ENCODE results near the gene SLC7A6. TPM values are rescaled to one million over a fixed set of nuclear protein-coding genes. Genes with fewer than 3 reads are reported as not detected.
A peak's percentile ranks its signal among the peaks of the same experiment; 100 is the strongest.

The SLC7A6 gene
- total and polyA plus RNA-seq, 2 of the 13 experiments (the other 11 are each of a cell fraction or from before 2014, with no cell fraction given): 35.8 to 70.8 TPM

DNA sequence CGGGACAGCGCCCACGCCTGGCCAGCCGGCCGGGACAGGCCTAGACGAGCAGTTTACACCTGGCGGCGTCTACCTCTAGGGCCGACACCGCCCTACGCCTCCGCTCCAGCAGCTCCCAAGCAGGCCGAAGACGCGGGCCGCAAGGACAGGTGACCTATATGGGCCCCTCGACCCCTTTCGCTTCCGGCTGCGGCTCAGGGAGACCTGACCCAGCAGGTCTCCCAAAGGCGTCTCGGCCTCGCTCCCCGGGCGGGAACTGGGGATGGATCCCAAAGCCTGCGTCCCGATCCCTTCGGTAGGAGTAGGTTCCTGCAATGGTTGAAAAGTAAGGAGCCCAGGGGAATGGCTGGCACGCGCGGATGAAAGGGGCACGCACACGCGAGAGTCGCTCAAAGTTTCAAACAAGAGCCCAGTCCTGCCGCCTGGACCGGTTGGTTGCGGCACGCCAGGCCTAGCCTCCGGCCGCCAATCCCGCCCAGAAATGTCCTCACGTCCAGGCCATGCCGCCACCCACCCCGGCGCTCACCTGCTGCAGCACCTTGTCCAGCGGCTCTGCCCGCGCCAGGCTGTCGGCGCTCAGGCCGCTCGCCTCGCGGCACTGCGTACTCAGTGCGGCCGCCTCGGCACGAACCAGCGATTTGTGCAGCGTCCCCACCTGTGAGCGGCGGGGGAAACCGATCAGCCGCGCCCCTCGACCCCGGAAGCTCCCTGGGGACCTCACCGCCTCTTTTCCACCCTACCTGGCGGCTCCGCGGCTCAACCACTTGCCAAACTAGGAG, 29.0 kb upstream of the SLC7A6 start:
- POLR2A ChIA-PET: interaction anchor here (0.9 to 5.6 kb wide), 26 partner anchors 8 to 319 kb away, joined by 3 to 100 read pairs (median 6); partner anchors contain the start of genes DUS2, LCAT, NFATC3 and PLA2G15
- BruUV-seq (replicated peaks): TSS peak; percentile 59
- Histone ChIP-seq H3K79me2 (ENCODE audit: insufficient read depth, low read length) (peaks cover 29% of the 10 kb centered on the region), H3K4me3 (replicated peaks in 1 of 3; ENCODE audit: insufficient read depth in 1 of 3, low read depth in 2 of 3, low read length in 3 of 3) (peak overlapping the region; percentile 66 to 94 (median 93)), H2AFZ (ENCODE audit: low read length) (no peak overlapping the region), H3K9me3 (ENCODE audit: low read length) (no peaks in the 10 kb centered on the region), H4K20me1 (ENCODE audit: insufficient read depth, low read length) (peaks cover 30% of the 10 kb centered on the region), H3K4me2 (ENCODE audit: low read depth, low read length) (peak overlapping the region; percentile 99), H3K36me3 (replicated peaks in 1 of 2; ENCODE audit: control insufficient read depth in 1 of 2, insufficient read depth in 2 of 2, low read length in 2 of 2) (peaks cover 24 to 30% of the 10 kb centered on the region in 2 experiments), H3K27ac (ENCODE audit: extremely low read length, insufficient read depth, low read length) (peak overlapping the region; percentile 85), H3K4me1 (ENCODE audit: insufficient read depth, low read length) (peaks cover 38% of the 10 kb centered on the region), H3K27me3 (ENCODE audit: control insufficient read depth in 1 of 2, insufficient read depth in 2 of 2, low read length in 2 of 2) (no peaks in the 10 kb centered on the region; a peak in 1 of 5 replicates), H3K9ac (ENCODE audit: insufficient read depth, low read depth, low read length) (peak overlapping the region; percentile 85)
- ATAC-seq (peak; percentile 54), FAIRE-seq (no peak), DNase-seq (ENCODE audit: low spot score) (peak; percentile 57)
- CTCF ChIA-PET (ENCODE audit: low intra/inter-chr PET ratio, low total read pairs): no interaction called here
- in situ Hi-C loops (cut with HindIII; ENCODE audit: extremely low pct_ligation_motif_present, low pct_unique_long_range_greater_than_20kb): loop anchor here (10.0 kb wide), 1 partner anchor 150 kb away; the partner anchor contains the start of gene NFATC3
- intact Hi-C loops (cut with micrococcal nuclease; ENCODE audit: unreplicated experiment): no loop called here
- WGBS (ENCODE audit: low lambda C conversion rate): 0% methylated on average over 30 of the region's 73 CpGs
- TF ChIP-seq XBP1 (CRISPR knock-in tag; IDR thresholded peaks at IDR 0.05) (no peak), BRD4 (CRISPR knock-in tag; IDR thresholded peaks at IDR 0.05) (peak; percentile 42), ZNF180 (CRISPR knock-in tag; IDR thresholded peaks at IDR 0.05; ENCODE audit: borderline replicate concordance, low read depth) (no peak), SRY (CRISPR knock-in tag; IDR thresholded peaks at IDR 0.05) (no peak; the same call in none of the 2 replicates), CCAR2 (optimal IDR thresholded peaks at IDR 0.05; ENCODE audit: low read depth, low read length) (no peak), ZNF891 (CRISPR knock-in tag; IDR thresholded peaks at IDR 0.05) (peak; percentile 82; the same call in 1 of the 2 replicates), ZFP1 (CRISPR knock-in tag; IDR thresholded peaks at IDR 0.05) (no peak), CCDC6 (CRISPR knock-in tag; IDR thresholded peaks at IDR 0.05) (peak; percentile 57), ZZZ3 (CRISPR knock-in tag; IDR thresholded peaks at IDR 0.05; ENCODE audit: borderline replicate concordance) (peak; percentile 71; the same call in 1 of the 2 replicates)
- TF ChIP-seq, protein P1, sequence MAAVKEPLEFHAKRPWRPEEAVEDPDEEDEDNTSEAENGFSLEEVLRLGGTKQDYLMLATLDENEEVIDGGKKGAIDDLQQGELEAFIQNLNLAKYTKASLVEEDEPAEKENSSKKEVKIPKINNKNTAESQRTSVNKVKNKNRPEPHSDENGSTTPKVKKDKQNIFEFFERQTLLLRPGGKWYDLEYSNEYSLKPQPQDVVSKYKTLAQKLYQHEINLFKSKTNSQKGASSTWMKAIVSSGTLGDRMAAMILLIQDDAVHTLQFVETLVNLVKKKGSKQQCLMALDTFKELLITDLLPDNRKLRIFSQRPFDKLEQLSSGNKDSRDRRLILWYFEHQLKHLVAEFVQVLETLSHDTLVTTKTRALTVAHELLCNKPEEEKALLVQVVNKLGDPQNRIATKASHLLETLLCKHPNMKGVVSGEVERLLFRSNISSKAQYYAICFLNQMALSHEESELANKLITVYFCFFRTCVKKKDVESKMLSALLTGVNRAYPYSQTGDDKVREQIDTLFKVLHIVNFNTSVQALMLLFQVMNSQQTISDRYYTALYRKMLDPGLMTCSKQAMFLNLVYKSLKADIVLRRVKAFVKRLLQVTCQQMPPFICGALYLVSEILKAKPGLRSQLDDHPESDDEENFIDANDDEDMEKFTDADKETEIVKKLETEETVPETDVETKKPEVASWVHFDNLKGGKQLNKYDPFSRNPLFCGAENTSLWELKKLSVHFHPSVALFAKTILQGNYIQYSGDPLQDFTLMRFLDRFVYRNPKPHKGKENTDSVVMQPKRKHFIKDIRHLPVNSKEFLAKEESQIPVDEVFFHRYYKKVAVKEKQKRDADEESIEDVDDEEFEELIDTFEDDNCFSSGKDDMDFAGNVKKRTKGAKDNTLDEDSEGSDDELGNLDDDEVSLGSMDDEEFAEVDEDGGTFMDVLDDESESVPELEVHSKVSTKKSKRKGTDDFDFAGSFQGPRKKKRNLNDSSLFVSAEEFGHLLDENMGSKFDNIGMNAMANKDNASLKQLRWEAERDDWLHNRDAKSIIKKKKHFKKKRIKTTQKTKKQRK (IDR thresholded peaks at IDR 0.05; ENCODE audit: low read length): no peak
- TF ChIP-seq, protein P2, sequence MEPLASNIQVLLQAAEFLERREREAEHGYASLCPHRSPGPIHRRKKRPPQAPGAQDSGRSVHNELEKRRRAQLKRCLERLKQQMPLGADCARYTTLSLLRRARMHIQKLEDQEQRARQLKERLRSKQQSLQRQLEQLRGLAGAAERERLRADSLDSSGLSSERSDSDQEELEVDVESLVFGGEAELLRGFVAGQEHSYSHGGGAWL (CRISPR knock-in tag; IDR thresholded peaks at IDR 0.05): 0 out of 2 replicates have a peak, but pooled peaks have one; percentile 9
- TF ChIP-seq, protein P3, sequence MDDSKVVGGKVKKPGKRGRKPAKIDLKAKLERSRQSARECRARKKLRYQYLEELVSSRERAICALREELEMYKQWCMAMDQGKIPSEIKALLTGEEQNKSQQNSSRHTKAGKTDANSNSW (CRISPR knock-in tag; IDR thresholded peaks at IDR 0.05; ENCODE audit: borderline replicate concordance): 0 out of 2 replicates have a peak, but pooled peaks have one; percentile 12
- TF ChIP-seq, protein P4, sequence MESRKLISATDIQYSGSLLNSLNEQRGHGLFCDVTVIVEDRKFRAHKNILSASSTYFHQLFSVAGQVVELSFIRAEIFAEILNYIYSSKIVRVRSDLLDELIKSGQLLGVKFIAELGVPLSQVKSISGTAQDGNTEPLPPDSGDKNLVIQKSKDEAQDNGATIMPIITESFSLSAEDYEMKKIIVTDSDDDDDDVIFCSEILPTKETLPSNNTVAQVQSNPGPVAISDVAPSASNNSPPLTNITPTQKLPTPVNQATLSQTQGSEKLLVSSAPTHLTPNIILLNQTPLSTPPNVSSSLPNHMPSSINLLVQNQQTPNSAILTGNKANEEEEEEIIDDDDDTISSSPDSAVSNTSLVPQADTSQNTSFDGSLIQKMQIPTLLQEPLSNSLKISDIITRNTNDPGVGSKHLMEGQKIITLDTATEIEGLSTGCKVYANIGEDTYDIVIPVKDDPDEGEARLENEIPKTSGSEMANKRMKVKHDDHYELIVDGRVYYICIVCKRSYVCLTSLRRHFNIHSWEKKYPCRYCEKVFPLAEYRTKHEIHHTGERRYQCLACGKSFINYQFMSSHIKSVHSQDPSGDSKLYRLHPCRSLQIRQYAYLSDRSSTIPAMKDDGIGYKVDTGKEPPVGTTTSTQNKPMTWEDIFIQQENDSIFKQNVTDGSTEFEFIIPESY (CRISPR knock-in tag; IDR thresholded peaks at IDR 0.05): no peak
- TF ChIP-seq, protein P5, sequence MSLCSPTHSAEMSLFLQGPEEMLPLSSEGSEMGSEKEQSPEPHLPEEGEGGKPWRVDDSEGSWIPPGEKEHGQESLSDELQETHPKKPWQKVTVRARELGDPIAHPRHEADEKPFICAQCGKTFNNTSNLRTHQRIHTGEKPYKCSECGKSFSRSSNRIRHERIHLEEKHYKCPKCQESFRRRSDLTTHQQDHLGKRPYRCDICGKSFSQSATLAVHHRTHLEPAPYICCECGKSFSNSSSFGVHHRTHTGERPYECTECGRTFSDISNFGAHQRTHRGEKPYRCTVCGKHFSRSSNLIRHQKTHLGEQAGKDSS (CRISPR knock-in tag; IDR thresholded peaks at IDR 0.05; ENCODE audit: borderline replicate concordance, low read depth): no peak
- TF ChIP-seq, protein P6, sequence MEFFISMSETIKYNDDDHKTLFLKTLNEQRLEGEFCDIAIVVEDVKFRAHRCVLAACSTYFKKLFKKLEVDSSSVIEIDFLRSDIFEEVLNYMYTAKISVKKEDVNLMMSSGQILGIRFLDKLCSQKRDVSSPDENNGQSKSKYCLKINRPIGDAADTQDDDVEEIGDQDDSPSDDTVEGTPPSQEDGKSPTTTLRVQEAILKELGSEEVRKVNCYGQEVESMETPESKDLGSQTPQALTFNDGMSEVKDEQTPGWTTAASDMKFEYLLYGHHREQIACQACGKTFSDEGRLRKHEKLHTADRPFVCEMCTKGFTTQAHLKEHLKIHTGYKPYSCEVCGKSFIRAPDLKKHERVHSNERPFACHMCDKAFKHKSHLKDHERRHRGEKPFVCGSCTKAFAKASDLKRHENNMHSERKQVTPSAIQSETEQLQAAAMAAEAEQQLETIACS (CRISPR knock-in tag; IDR thresholded peaks at IDR 0.05): peak; percentile 19; the same call in 1 of the 2 replicates
